A549 (cell line): ENCODE data around the gene CAMK1.

Source experiments
- CTCF ChIP-seq: fragments of >200 bp; sonication (Bioruptor Twin); formaldehyde crosslinking; IDR thresholded peaks from 3 replicates; pipeline ENCODE4 v1.5.1; 2016
- HOXA7 ChIP-seq: fragments of 250-450 bp; sonication (Bioruptor Pico); IDR thresholded peaks from 2 replicates; pipeline ENCODE4 v1.5.0; 2020; ENCODE audit warnings: mild to moderate bottlenecking, moderate library complexity
- MAFK ChIP-seq: fragments of 450-650 bp; IDR thresholded peaks from 2 replicates; pipeline ENCODE4 v1.6.1; 2014; ENCODE audit not compliant: partially characterized antibody
- NFE2L2 ChIP-seq: fragments of 150-350 bp; conservative IDR thresholded peaks from 2 replicates; pipeline ENCODE4 v1.6.1; 2014; ENCODE audit warnings: low read length
- TF ChIP-seq, protein P1 (sequence below): IDR thresholded peaks from 2 replicates; pipeline ENCODE4 v1.6.1; 2012

- no peak for TF ChIP-seq CTCF
- TF ChIP-seq MAFK: no peak
- no peak for TF ChIP-seq HOXA7
- TF ChIP-seq NFE2L2: no peak
- TF ChIP-seq, protein P1, sequence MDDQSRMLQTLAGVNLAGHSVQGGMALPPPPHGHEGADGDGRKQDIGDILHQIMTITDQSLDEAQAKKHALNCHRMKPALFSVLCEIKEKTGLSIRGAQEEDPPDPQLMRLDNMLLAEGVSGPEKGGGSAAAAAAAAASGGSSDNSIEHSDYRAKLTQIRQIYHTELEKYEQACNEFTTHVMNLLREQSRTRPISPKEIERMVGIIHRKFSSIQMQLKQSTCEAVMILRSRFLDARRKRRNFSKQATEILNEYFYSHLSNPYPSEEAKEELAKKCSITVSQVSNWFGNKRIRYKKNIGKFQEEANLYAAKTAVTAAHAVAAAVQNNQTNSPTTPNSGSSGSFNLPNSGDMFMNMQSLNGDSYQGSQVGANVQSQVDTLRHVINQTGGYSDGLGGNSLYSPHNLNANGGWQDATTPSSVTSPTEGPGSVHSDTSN: no peak
These were observed 39.0 kb downstream of the CAMK1 start for GRCh38 chr3:9730657-9731205.
